ENCODE data around the gene ADORA2B.
"Not testable (repeated sequence)": the region's sequence is repeated elsewhere in the genome, so short reads cannot be mapped to it uniquely, and the experiment has no call there.

ADORA2B gene

DNA sequence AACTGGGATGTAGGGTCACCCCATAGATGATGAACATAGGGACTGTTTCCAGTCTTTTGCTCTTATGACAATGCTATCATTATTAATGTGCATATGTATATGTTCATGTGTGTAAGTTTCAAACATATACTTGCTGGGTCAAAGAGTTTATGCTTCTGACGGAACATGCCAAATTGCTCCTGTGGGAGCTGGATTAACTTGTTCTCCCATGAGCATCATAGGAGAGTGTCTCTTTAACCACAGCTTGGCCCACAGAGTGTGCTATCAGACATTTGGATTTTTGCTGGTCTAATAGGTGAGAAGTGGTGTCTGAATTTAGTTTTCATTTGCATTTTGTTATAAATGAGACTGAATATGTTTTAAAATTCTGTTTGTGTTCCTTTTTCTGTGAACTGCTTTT is 22.3 kb upstream of the ADORA2B start:
- no peak for DNase-seq (ENCODE audit: low read depth)

- DNase-seq (ENCODE audit: low read depth), result no peak
Measured at GRCh38 chr17:15926039-15926740, 18.7 kb upstream of the ADORA2B start.

DNA sequence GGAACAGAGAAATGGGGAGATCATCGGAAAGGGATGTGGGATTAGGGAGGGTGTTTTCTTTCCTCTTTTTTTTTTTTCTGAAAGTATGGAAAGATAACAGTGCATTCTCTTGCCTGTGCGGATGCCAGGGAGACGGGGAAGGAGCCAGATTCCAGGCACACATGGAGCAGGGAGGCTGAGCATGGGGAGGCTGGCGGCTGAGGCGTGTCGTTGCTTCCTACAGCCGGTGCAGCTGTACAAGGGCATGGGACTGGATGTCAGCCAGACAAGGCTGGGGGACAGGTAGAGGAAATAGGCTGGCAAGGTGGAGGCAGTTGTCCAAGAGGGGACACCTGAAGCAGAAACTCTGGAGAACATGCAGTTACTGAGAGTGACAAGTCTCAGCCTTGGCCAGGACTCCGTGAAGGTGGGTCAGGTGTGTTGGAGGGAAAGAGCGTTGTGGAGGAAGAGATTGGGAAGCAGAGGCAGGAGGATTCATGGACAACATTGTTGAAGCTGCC is 16.6 kb upstream of the ADORA2B start:
- no peak for DNase-seq (ENCODE audit: low read depth)

- DNase-seq (ENCODE audit: low read depth), result no peak
Measured at GRCh38 chr17:15929941-15930340, 15.0 kb upstream of the ADORA2B start.

- DNase-seq (ENCODE audit: low read depth), result no peak
Measured at GRCh38 chr17:15930426-15930825, 14.5 kb upstream of the ADORA2B start.

DNA sequence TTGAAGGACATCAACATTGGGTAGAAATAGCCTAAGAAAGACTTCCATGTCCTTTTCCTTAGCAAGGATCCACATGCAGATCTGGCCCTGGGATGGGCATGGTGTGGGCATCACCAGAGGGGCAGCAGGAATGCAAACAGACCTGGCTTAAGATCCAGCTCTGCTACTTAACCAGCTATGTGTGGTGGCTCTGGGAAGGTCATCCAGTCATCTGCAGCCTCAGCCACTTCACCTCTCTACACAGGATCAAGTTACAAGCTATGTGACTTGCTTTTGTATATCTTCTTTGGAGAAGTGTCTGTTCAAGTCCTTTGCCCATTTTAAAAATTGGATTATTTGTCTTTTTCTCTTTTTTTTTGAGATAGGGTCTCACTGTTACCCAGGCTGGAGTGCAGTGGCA is 13.5 kb upstream of the ADORA2B start:
- no peak for DNase-seq (ENCODE audit: low read depth)

DNA sequence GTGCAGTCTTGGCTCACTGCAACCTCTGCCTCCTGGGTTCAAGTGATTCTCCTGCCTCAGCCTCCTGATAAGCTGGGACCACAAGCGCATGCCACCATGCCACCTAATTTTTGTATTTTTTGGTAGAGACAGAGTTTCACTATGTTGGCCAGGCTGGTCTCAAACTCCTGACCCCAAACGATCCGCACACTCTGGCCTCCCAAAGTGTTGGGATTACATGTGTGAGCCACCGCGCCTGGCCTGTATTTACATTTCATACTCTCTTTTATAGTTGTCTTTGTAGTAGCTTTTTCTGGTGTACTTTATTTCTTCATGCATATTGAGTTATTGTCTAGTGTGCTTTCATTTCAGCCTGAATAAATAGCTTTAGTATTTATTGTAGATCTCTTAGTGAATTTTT is 10.1 kb upstream of the ADORA2B start:
- DNase-seq (ENCODE audit: low read depth), result no peak

- DNase-seq (ENCODE audit: low read depth), result no peak
Measured at GRCh38 chr17:15935891-15936290, 9.0 kb upstream of the ADORA2B start.

GRCh38 chr17:15936481-15936880 is 8.4 kb upstream of the ADORA2B start:
- not testable (repeated sequence) for DNase-seq (ENCODE audit: low read depth)

DNA sequence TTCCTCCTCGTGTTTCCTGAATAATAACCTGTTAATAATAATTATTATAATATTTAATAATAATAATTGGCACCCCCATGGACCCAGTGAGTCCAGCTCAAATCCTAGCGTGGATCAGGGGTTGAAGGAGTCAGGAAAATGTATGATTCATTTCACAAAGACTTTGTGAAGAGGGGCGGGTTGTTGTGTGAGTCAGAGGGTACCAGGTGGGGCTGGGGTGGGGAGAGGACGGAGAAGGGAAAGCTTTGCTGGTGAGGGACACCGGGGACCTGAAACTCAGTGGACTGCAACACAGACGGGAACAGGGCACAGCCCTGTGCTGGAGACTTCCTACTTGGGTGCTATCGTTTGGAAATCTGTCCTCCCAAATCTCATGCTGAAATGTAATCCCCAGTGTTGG is 3.1 kb upstream of the ADORA2B start:
- no peak for DNase-seq (ENCODE audit: low read depth)

DNA sequence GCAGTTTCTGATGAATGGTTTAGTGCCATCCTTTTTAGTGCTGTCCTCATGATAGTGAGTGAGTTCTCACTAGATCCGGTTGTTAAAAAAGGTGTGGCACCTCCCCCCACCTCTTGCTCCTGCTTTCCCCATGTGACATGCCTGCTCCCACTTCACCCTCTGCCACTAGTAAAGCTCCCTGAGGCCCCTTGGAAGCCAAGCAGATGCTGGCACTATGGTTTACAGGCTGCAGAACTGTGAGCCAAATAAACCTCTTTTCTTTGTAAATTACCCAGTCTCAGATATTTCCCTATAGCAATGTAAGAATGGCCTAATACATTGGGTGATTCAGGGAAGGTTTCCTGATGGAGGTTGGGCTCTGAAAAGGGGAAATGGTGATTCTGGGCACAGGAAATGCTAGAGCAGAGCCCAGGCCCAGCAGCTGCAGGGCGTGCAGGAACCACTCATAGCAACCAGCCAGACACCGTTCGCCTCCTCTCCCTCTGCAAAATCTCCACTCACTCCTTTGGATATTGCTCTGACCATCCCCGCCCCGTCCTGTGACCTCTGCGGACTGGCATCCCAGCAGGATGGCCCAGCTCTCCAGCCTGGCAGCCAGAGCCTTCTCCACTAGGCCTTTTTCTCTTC is 2.6 kb upstream of the ADORA2B start:
- no peak for DNase-seq (ENCODE audit: low read depth)

- no peak for DNase-seq (ENCODE audit: low read depth)
Measured at GRCh38 chr17:15943971-15944758, 765 bp upstream of the ADORA2B start.

- no peak for DNase-seq (ENCODE audit: low read depth)
Measured at GRCh38 chr17:15945527-15946191, 729 bp downstream of the ADORA2B start.

- DNase-seq (ENCODE audit: low read depth), result no peak
Measured at GRCh38 chr17:15946611-15947120, 1.7 kb downstream of the ADORA2B start.

DNA sequence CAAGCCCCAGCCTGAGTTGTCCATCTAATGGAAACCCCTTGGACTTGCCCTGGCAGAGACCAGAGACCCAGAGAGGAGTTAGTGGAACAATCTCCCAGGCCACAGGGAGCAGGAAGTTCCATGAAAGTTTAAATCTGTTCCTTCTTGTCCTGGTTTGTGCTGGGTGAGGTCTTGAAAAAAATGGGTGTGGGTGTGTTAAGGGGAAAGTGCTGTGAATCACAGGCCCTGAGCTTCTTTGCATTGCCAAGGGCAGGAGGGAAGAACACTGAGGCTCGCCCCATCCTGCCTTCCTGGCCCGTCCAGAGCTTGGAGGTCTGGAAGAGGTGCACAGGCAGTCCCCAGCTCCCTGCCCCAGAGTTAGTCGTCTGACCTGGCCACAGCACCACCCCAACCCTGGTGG is 2.3 kb downstream of the ADORA2B start:
- no peak for DNase-seq (ENCODE audit: low read depth)

- DNase-seq (ENCODE audit: low read depth), result no peak
Measured at GRCh38 chr17:15947976-15948752, 3.2 kb downstream of the ADORA2B start.

- no peak for DNase-seq (ENCODE audit: low read depth)
Measured at GRCh38 chr17:15951368-15952047, 6.6 kb downstream of the ADORA2B start.

DNA sequence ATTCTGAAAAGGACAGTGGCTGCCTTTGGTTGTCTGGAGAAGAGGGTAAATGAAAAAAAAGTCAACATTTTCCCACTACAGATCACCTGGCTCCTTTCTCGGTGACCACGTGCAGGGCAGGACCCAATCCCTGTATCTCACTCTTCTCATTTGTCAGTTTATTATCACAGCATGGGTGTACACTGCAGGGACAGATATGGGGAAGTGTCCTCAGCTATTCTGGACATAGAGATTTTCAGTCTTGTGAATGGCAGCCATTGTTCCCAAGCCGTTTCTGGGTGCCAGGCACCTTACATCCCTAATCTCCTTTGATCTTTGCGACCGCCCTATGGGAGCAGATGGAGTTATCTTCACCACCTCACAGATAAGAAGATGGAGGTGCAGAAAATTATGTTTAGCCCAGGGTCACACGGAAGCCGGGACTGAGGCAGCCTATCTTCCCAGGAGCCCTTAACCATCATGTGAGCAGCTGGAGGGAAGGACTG is 7.2 kb downstream of the ADORA2B start:
- no peak for DNase-seq (ENCODE audit: low read depth)

GRCh38 chr17:15952916-15953790 is 8.2 kb downstream of the ADORA2B start:
- no peak for DNase-seq (ENCODE audit: low read depth)

GRCh38 chr17:15954222-15954621 is 9.3 kb downstream of the ADORA2B start:
- DNase-seq (ENCODE audit: low read depth), result peak; percentile 64

Measured in stromal cell of bone marrow (primary cell).